ENCODE data around the gene CFDP1. TPM values are rescaled to one million over a fixed set of nuclear protein-coding genes. Genes with fewer than 3 reads are reported as not detected.
"Not testable (repeated sequence)": the region's sequence is repeated elsewhere in the genome, so short reads cannot be mapped to it uniquely, and the experiment has no call there.

Gene CFDP1
- total RNA-seq, 2 experiments from 2014 or later: 34.7 to 39.9 TPM

DNA sequence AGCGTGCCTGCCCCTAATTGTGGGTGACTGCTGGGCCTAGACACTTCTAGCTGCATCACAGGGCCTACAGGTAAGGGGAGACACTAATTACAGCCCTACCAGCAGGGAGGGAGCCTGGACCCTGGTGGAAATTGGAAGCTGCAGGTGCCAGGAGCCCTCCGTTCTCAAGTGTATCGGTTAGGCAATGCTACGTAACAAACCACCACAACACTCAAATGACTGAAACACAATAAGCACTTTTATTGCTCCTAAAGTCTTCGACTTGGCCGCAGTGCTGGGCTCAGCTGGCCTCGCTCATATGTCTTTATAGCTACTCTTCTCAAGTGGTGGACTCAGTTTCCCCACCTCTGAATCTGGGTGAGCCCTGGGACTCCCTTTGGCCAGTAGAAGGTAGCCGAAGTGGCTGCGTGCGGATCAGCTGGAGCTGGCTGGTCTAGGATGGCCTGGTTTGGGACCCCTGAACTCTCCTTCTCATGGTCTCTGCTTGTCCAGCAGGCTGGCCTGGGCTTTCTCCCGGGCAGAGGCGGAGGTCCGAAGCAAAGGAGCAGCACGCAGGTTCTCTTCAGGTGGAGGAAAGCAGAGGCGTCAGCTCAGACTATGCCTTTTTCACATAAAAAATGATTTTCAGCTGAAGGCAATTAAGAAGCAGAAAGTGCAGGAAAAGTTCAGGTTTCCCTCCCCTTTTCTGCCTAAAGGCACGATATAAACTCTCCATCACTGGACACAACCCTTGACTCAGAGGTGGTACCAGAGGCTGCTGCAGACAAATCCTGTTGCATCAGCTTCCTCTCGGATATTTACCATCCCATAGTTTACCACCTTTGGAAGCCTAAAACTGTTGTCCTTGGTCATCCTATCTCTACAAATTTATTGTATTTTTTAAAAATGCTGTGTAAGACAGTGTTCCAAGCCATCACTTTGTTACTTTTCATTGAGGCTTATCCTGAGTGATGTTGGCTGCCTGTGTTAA, 39.9 kb upstream of the CFDP1 start:
- POLR2A ChIA-PET: interaction anchor here (0.8 to 1.8 kb wide), 3 partner anchors 12 to 174 kb away, joined by 3 to 5 read pairs (median 4); partner anchors contain the start of genes KARS1 and TERF2IP
- ATAC-seq: no peak
- H3K4me1 Mint-ChIP-seq (ENCODE audit: low read depth): no peaks in the 10 kb centered on the region
- intact Hi-C loops (cut with micrococcal nuclease): loop anchor here (5.0 kb wide), 1 partner anchor 289 kb away; no protein-coding TSS in a partner anchor
- no peaks in the 10 kb centered on the region for H3K36me3 Mint-ChIP-seq (ENCODE audit: low read depth)
- H3K27me3 Mint-ChIP-seq: no peaks in the 10 kb centered on the region
- TF ChIP-seq CTCF (IDR thresholded peaks at IDR 0.05): no peak
- DNase-seq: no peak
- H3K9me3 Mint-ChIP-seq: no peaks in the 10 kb centered on the region
- no peak overlapping the region for H3K27ac Mint-ChIP-seq
- no peak overlapping the region for H3K4me3 Mint-ChIP-seq
- CTCF ChIA-PET: interaction anchor here (0.7 to 2.5 kb wide), 13 partner anchors 10 to 290 kb away, joined by 3 to 18 read pairs (median 3); no protein-coding TSS in a partner anchor

DNA sequence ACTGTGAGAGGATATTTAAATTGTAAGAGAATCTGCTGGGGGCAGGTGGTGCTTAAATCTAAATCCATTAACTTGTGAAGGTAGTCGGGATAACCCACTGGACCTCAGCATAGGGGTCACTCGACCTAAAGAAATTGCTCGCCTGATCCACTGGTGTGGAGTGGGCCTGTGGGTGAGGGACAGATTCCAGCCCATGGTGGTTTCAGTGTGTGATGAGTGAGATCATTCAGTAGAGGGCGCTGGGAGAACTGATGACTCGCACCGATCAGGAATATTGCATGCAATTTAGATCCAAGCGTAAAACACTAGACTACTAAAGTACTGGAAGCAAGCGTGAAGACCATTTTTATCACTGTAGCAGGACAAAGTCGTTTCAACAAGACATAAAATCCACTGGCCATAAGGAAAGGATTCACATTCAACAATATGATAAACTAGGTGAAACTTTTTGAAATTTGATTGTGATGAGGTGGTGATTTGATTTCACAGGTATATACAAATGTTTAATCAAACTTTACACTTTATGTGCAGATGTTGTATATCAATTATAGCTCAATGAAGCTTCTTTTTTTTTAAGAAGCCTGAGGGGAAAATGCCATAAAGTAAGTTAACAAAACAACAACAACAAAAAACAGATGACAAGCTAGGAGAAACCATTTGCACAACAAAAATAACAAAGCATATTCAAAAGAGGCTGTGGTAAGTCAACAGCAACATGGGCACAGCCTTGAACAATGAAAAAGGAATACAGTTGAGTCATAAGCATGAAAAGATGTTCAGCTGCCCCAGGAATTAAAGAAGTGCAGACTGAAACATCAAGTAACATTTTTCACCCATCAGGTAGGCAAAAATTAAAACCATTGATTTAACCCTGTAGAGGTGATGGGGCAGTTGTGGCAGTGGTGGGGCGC, 38.7 kb upstream of the CFDP1 start:
- peak; percentile 41 for DNase-seq
- H3K4me3 Mint-ChIP-seq: no peak overlapping the region

GRCh38 chr16:75466760-75467159, 33.5 kb upstream of the CFDP1 start:
- CTCF ChIA-PET: interaction anchor here (0.9 to 5.3 kb wide), 2 partner anchors 41 to 50 kb away, joined by 3 to 40 read pairs; no protein-coding TSS in a partner anchor
- H3K9me3 Mint-ChIP-seq: no peaks in the 10 kb centered on the region
- no peak for TF ChIP-seq CTCF (IDR thresholded peaks at IDR 0.05)
- no peaks in the 10 kb centered on the region for H3K27me3 Mint-ChIP-seq
- ATAC-seq (no peak), DNase-seq (no peak)
- peaks cover 23% of the 10 kb centered on the region for H3K4me1 Mint-ChIP-seq (ENCODE audit: low read depth)
- POLR2A ChIA-PET: no interaction called here
- H3K27ac Mint-ChIP-seq: no peak overlapping the region
- peaks cover 8% of the 10 kb centered on the region for H3K36me3 Mint-ChIP-seq (ENCODE audit: low read depth)
- H3K4me3 Mint-ChIP-seq: no peak overlapping the region
- intact Hi-C loops (cut with micrococcal nuclease): loop anchor here (10.0 kb wide), 1 partner anchor 158 kb away; the partner anchor contains the start of gene ADAT1

More for the DNA sequence above, 38.7 kb upstream of the CFDP1 start:
- intact Hi-C loops (cut with micrococcal nuclease): loop anchor here (5.0 kb wide), 1 partner anchor 290 kb away; no protein-coding TSS in a partner anchor
- peaks cover 1% of the 10 kb centered on the region for H3K4me1 Mint-ChIP-seq (ENCODE audit: low read depth)
- peak; percentile 87 for ATAC-seq
- no peaks in the 10 kb centered on the region for H3K36me3 Mint-ChIP-seq (ENCODE audit: low read depth)
- H3K27ac Mint-ChIP-seq: no peak overlapping the region
- H3K9me3 Mint-ChIP-seq: no peaks in the 10 kb centered on the region
- POLR2A ChIA-PET: interaction anchor here (0.8 to 1.8 kb wide), 3 partner anchors 13 to 175 kb away, joined by 3 to 5 read pairs (median 4); partner anchors contain the start of genes KARS1 and TERF2IP
- no peaks in the 10 kb centered on the region for H3K27me3 Mint-ChIP-seq
- TF ChIP-seq CTCF (IDR thresholded peaks at IDR 0.05): peak; percentile 85
- CTCF ChIA-PET: interaction anchor here (0.7 to 2.9 kb wide), 23 partner anchors 15 to 310 kb away, joined by 3 to 18 read pairs (median 3); no protein-coding TSS in a partner anchor

- CTCF ChIA-PET: interaction anchor here (0.6 to 5.3 kb wide), 37 partner anchors 8 to 666 kb away, joined by 3 to 40 read pairs (median 4); partner anchors contain the start of genes ADAT1, CFDP1, GABARAPL2 and TMEM231
- ATAC-seq: peak; percentile 96
- POLR2A ChIA-PET: interaction anchor here (0.6 to 2.5 kb wide), 8 partner anchors 15 to 1727 kb away, joined by 3 to 12 read pairs (median 3); partner anchors contain the start of genes ADAT1, CFDP1, KARS1 and MON1B
- Mint-ChIP-seq H3K27ac (peak within 1 kb of the TSS; percentile 88), H3K4me1 (ENCODE audit: low read depth) (peaks cover 41% of the 10 kb centered on the region), H3K27me3 (no peaks in the 10 kb centered on the region), H3K36me3 (ENCODE audit: low read depth) (peaks cover 20% of the 10 kb centered on the region), H3K4me3 (peak within 1 kb of the TSS; percentile 84), H3K9me3 (no peaks in the 10 kb centered on the region)
- peak; percentile 99 for TF ChIP-seq CTCF (IDR thresholded peaks at IDR 0.05)
- DNase-seq: peak; percentile 99
- intact Hi-C loops (cut with micrococcal nuclease): loop anchor here (10.0 kb wide), 1 partner anchor 160 kb away; the partner anchor contains the start of gene ADAT1
These were observed 31.0 kb upstream of the CFDP1 start, which contains the start of gene TMEM170A for GRCh38 chr16:75464122-75464918. TMEM170A (minus strand) TSS chr16:75464689; CDS start chr16:75464600, 89 bp downstream.

DNA sequence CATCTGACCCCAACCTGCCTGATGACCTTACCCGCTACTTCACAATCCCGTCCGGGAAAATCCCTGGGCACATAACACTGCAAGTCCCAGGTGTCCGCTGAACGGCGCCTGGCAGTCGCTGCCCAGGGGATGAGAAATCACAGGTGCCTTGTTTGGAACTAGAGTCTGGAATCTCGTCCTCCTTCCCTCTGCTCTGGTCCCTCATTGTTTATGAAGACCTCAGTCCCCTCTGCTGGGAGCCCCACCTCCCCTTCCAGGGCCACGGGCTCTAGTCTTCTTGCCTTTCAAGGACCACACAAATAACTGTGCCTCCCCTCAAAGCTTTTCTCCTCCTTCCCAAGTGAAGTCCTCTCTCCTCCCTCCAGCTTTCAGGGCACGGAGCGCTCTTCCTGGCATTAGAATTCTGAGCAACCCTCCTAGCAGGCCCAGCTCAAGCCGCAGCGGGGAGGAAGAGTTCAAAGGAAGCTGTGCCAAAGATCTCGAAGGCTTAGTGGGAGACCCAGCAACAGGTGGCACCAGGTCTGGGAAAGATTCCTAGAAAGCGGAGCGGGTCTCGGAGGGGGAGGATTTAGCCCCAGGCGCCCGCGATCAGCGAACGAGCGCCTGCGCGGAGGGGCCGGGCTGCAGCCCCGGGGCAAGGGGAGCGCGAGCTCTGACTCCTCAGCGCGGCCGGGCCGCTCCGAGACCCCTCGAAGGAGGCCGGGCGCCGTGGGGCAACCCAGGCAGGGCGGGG, 30.3 kb upstream of the CFDP1 start:
- POLR2A ChIA-PET: interaction anchor here (0.6 to 2.5 kb wide), 7 partner anchors 30 to 1728 kb away, joined by 3 to 12 read pairs (median 3); partner anchors contain the start of genes ADAT1, CFDP1, KARS1 and MON1B
- Mint-ChIP-seq H3K4me3 (peak overlapping the region; percentile 84), H3K36me3 (ENCODE audit: low read depth) (peaks cover 20% of the 10 kb centered on the region), H3K4me1 (ENCODE audit: low read depth) (peaks cover 45% of the 10 kb centered on the region), H3K27ac (peak overlapping the region; percentile 85)
- H3K27me3 Mint-ChIP-seq, H3K9me3 Mint-ChIP-seq: not testable (repeated sequence)
- intact Hi-C loops (cut with micrococcal nuclease): loop anchor here (10.0 kb wide), 1 partner anchor 161 kb away; the partner anchor contains the start of gene ADAT1
- ATAC-seq (peak; percentile 1), DNase-seq (peak; percentile 30)
- CTCF ChIA-PET: interaction anchor here (0.6 to 5.3 kb wide), 11 partner anchors 8 to 665 kb away, joined by 3 to 40 read pairs (median 3); partner anchors contain the start of genes ADAT1, CFDP1 and TMEM231

All from activated CD8-positive, alpha-beta T cell treated with anti-CD3 and anti-CD28 coated beads for 36 hours (primary cell).